NCI-H146 treated with DMSO at 0.1 percent for 48 hours (cell line): ENCODE measurements around the gene CR1L.
A peak's percentile ranks its signal among the peaks of the same experiment; 100 is the strongest.
"Not testable (repeated sequence)": the region's sequence is repeated elsewhere in the genome, so short reads cannot be mapped to it uniquely, and the experiment has no call there.

ENCODE experiments used
- DNase-seq: peaks from one replicate; lab custom pipeline; 2025; ENCODE audit not compliant: unreplicated experiment; lab: John Stamatoyannopoulos, UW

The CR1L gene

GRCh38 chr1:207744000-207744534 is 99.1 kb downstream of the CR1L start:
- no peak for DNase-seq

- no peak for DNase-seq
These were observed 100.4 kb downstream of the CR1L start for GRCh38 chr1:207745285-207745684.

- no peak for DNase-seq
These were observed 101.2 kb downstream of the CR1L start for GRCh38 chr1:207745839-207746767.

GRCh38 chr1:207747627-207748492 is 102.9 kb downstream of the CR1L start:
- DNase-seq, result no peak

- DNase-seq, result peak; percentile 59
These were observed 104.0 kb downstream of the CR1L start for GRCh38 chr1:207748737-207749528.

- DNase-seq, result no peak
These were observed 105.8 kb downstream of the CR1L start for GRCh38 chr1:207750631-207751305.

GRCh38 chr1:207751463-207751789 is 106.5 kb downstream of the CR1L start:
- not testable (repeated sequence) for DNase-seq

GRCh38 chr1:207751790-207752455 is 107.0 kb downstream of the CR1L start, which contains the start of gene CD46:
CD46 (plus strand) TSS chr1:207752054; CDS start chr1:207752213, 159 bp downstream.
- peak; percentile 96 for DNase-seq

GRCh38 chr1:207752456-207752998 is 107.6 kb downstream of the CR1L start:
- peak; percentile 65 for DNase-seq

GRCh38 chr1:207753611-207754010 is 108.7 kb downstream of the CR1L start:
- no peak for DNase-seq

- no peak for DNase-seq
These were observed 109.1 kb downstream of the CR1L start for GRCh38 chr1:207754011-207754410.

- no peak for DNase-seq
These were observed 110.2 kb downstream of the CR1L start for GRCh38 chr1:207754974-207755700.

- DNase-seq, result no peak
These were observed 111.1 kb downstream of the CR1L start for GRCh38 chr1:207755846-207756693.

GRCh38 chr1:207762622-207763021 is 117.7 kb downstream of the CR1L start:
- DNase-seq, result no peak

- DNase-seq, result no peak
These were observed 118.2 kb downstream of the CR1L start for GRCh38 chr1:207763091-207763490.

GRCh38 chr1:207763972-207764371 is 119.0 kb downstream of the CR1L start:
- no peak for DNase-seq

- no peak for DNase-seq
These were observed 121.6 kb downstream of the CR1L start for GRCh38 chr1:207766569-207766968.

GRCh38 chr1:207770514-207770913 is 125.6 kb downstream of the CR1L start:
- not testable (repeated sequence) for DNase-seq
